ENCODE data around the gene CACNB1. TPM values are rescaled to one million over a fixed set of nuclear protein-coding genes. Genes with fewer than 3 reads are reported as not detected.
A peak's percentile ranks its signal among the peaks of the same experiment; 100 is the strongest.

CACNB1 gene
- polyA plus RNA-seq, 3 donors, result 6.4 to 8.2 (median 7.6) TPM

DNA sequence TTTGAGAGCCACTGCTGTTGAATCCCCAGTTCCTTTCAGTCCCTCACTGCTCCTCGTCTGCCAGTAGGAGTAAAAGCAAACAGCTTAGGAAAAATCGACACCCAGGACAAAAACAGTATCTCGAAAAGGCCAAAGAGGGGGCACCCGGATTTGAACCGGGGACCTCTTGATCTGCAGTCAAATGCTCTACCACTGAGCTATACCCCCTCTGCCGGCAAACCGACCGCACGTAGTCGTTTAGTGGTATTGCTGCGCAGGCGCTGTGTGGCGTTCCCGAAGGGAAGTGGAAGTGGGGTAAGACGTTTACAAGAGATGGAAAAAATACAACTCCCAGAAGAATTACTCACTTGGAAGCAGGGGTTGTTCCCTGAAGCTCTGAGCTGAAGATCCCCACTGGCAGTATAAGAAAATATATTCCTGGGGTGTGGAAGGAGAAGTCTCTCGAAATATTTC lies 43.8 kb downstream of the CACNB1 start:
- DNase-seq (ENCODE audit: low read depth in 3 of 3, low spot score in 2 of 3), result peak; percentile 80 to 90 (median 82)

GRCh38 chr17:39151943-39152818 lies 45.3 kb downstream of the CACNB1 start:
- DNase-seq (ENCODE audit: low read depth in 3 of 3, low spot score in 2 of 3), result no peak

DNA sequence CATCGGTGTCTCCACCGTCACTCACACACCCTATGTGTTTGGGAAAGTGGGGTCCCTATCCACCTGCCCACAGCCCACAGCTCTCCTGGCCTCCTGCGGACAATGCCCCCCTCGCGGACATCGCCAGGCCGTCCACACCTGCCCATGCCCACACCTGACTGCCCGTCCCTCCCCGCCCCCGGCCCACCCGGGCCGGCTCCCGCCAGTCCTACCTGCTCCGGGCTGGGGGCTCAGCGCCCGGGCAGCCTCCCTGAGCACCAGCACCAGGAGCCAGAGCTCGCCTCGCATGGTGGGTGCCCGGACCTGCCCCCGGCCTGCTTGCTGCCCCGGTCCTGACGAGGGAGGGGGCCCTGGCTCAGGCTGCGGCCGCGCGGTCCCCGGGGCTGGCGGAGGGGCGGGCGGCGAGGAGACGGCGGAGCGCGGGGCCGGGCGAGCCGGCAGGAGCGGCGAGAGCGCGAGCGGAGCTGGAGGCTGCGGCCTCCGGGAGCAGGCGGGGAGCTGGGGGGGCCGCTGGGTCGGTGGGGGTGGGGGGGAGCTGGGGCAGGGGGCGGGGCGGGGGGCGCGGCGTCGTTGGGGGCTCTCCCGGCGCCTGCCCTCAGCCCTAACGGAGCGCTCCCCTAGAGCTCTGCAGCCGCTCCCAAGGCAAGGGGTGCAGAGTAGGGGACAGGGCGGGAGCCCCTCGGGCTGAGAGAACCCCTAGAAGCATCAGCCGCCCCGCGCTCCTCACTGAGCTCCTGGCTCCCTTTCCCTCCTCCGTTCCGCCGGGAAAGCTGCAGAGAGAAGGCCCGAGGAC lies 46.1 kb downstream of the CACNB1 start, which contains the start of gene PLXDC1:
Gene PLXDC1 (minus strand): TSS at position 488 of the 793 bp plus-strand sequence. CDS start 200 bp downstream, at position 288.
- no peak for DNase-seq (ENCODE audit: low read depth in 3 of 3, low spot score in 2 of 3)

GRCh38 chr17:39150795-39151149 lies 46.7 kb downstream of the CACNB1 start:
- DNase-seq (ENCODE audit: low read depth in 3 of 3, low spot score in 2 of 3), result no peak

GRCh38 chr17:39150104-39150634 lies 47.3 kb downstream of the CACNB1 start:
- no peak for DNase-seq (ENCODE audit: low read depth in 3 of 3, low spot score in 2 of 3)

DNA sequence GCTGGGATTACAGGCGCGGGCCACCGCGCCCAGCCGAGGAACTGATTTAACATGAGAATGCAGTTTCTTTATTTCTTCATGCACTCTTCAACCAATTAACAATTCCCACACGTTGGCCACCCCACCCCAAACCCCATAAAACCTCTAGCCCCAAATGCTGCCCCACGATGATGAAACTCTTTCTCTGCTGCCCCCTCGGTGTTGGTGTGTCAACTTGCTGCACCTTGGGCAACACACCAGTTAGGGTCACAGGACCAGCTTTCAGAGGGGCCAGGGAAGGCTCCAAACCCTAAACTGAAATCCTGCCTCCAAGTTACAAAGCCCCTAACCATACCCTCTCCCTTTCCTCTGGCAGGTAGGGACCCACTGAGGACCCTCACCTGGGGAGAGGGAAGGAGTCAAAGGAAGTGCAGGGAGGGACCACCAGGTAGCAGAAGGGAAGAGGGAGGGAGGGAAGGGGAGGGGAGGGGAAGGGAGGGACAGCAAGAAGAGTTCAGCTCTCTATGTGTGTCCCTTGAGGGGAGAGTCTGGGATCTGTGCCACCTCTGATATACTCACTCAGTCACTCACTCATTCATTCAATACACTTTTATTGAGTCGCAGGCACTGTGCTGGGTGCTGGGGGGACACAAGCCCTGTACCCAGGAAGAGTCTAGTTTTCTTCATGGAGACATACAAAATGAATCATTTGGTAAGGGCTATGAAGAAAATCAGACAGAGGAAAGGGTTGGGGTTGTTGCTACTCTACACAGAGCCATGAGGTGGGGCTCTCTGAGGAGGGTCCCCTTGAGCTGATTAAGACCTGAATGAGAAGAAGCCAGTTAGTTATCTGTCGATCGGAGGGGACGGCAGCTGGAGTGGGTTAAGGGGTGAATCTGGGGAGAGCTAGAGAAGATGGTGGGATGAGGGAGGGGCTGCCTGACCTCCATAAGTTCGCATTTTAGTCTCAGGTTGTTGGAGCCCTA lies 50.0 kb downstream of the CACNB1 start:
- no peak for DNase-seq (ENCODE audit: low read depth in 3 of 3, low spot score in 2 of 3)

DNA sequence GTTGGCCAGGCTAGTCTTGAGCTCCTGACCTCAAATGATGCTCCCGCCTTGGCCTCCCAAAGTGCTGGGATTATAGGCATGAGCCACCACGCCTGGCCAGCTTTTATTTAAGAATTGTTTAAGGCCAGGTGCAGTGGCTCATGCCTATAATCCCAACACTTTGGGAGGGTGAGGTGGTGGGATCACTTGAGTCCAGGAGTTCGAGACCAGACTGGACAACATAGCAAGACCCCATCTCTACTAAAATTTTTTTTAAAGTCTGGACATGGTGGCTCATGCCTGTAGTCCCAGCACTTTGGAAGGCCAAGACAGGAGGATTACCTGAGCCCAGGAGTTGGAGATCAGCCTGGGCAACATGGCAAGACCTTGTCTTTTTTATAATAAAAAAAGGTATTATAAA lies 51.2 kb downstream of the CACNB1 start:
- no peak for DNase-seq (ENCODE audit: low read depth in 3 of 3, low spot score in 2 of 3)

DNA sequence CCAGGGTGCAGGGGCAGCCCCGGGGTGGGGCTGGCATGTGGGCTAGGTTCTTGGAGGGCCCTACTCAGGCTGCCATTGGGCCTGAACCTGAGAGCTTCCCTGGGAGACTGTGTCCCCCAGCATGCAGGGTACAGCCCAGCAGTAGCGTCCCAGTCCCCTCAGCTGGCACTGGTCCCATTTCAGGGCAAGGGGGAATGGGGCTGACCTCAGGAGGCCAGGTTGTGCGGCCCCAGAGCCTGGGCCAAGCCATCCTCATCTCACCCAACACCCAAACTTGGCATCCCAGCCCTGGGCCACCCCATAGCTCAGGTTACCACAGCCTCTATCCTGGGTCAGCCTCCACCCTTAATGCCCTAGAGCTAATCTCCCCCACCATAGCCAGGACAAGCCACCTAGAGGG lies 52.3 kb downstream of the CACNB1 start:
- no peak for DNase-seq (ENCODE audit: low read depth in 3 of 3, low spot score in 2 of 3)

DNA sequence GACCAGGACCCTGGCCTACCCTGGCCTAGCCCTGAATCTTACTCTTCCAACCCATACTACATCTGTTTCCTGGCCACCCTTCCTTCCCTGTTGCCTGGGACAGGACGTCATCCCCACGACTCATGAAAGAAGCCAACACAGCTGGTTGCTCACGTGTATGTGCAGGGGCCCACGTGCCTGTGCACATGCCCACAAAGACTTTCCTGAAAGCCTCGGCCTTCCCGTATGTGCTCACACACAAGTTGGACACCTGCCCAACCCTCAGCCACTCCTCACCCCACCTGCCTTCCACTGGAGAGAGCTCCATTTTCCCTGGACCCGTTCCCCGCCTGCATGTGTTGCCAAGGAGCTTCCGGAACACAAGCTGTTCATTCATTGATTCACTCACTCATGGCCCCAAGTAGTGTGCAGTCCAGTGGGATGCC lies 53.0 kb downstream of the CACNB1 start:
- no peak for DNase-seq (ENCODE audit: low read depth in 3 of 3, low spot score in 2 of 3)

- no peak for DNase-seq (ENCODE audit: low read depth in 3 of 3, low spot score in 2 of 3)
These were observed 53.8 kb downstream of the CACNB1 start for GRCh38 chr17:39143552-39144093.

- DNase-seq (ENCODE audit: low read depth in 3 of 3, low spot score in 2 of 3), result no peak
These were observed 55.4 kb downstream of the CACNB1 start for GRCh38 chr17:39141915-39142664.

DNA sequence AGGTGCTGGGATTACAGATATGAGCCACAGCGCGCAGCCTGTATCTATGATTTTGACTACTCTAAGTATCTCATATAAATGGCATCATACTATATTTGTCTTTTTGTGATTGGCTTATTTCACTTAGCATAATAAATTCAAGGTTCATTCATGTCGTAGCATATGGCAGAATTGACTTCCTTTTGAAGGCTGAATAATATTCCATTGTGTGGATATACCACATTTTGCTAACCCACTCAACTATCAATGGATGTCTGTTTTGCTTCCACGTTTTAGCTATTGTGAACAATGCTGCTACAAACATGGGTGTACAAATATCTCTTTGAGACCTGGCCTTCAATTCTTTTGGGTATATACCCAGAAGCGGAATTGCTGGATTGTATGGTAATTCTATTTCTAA lies 56.2 kb downstream of the CACNB1 start:
- DNase-seq (ENCODE audit: low read depth in 3 of 3, low spot score in 2 of 3), result no peak

GRCh38 chr17:39139561-39139960 lies 57.9 kb downstream of the CACNB1 start:
- no peak for DNase-seq (ENCODE audit: low read depth in 3 of 3, low spot score in 2 of 3)

DNA sequence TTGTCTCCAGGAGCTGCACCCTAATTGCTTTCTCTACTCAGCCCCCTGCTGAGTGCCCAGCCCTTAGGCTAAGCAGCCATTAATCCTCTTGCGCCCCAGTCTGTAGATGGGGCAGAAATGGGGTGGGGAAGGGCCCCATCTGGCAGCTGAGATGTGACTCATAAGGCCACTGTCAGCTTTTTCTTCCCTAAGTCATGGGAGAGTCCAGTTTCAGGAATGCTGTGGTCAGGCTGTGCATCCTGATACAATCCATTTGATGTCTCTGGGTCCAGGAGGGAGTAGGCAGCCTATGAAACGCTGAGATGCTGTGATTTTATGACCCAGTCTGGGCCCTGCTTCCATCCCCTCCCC lies 58.3 kb downstream of the CACNB1 start:
- DNase-seq (ENCODE audit: low read depth in 3 of 3, low spot score in 2 of 3), result no peak

DNA sequence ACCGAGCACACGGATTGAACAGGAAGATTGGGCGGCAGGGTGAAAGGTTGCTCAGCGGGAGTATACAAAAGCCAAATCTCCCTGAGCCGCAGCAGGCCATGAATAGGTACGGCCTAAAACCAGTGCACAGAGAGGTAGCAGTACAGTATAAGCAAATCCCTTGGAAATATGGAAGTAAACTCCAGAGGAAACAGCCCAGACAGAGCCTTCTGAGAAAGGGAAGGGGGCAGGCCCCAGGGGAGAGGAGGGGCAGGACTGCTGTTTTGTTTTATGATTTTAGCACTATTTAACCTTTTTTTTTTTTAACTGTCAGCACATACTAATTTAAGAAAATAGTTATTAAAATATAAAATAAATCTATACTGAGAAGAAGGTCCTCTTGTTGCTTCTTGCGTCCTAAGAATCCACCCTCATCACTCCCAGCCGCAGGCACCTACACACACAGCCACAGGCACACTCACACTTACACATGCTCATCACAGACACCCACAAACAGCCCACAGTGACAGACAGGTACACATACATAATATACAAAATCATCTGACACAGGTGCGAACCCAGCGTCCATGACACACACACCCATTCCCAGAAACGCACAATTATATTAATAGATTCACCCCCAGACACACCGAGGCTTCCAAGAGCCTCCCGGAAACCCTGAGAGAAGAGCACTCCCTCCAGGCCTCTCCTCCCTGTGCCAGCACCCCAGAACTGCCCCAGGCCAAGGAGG lies 58.9 kb downstream of the CACNB1 start:
- DNase-seq (ENCODE audit: low read depth in 3 of 3, low spot score in 2 of 3), result no peak

DNA sequence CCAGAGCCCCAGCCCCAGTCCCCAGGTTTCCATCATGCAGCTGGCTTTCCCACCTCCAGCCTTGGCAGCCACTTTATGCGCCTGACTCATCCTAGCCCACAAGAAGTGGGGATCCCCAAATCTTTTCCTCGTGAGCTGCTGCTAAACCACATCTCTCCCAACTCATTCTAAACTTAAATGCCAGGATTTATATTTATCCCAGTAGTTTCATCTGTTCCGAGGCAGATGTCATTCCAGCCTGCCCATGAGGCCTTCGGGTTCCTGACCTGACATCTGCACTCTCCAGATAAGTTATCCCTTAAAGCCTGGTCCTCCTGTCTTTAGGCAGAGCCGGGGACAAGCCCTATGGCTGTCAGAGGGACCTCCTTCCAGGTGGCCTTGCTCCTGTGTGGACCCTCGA lies 62.6 kb downstream of the CACNB1 start:
- no peak for DNase-seq (ENCODE audit: low read depth in 3 of 3, low spot score in 2 of 3)

- DNase-seq (ENCODE audit: low read depth in 3 of 3, low spot score in 2 of 3), result no peak
These were observed 65.3 kb downstream of the CACNB1 start for GRCh38 chr17:39132192-39132610.

DNA sequence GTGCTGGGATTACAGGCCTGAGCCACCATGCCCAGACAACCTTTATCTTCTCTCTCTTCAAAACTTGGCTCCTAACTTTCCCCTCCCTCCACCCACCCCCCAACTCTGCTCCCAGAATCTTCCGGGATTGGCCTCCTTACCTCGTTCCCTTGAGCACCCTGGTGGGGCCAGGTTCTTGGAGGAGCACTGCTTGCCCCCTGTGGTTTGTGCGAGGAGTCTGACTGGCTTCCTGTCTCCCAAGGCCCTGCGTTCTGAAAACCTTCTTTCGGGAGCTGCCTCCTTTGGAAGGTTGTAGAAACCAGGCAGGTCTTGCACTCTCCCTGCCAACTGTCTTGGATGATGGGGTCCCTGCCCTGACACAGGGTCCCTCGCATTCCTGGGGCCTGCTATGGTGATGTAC lies 65.9 kb downstream of the CACNB1 start:
- DNase-seq (ENCODE audit: low read depth in 3 of 3, low spot score in 2 of 3), result no peak

- no peak for DNase-seq (ENCODE audit: low read depth in 3 of 3, low spot score in 2 of 3)
These were observed 67.3 kb downstream of the CACNB1 start for GRCh38 chr17:39130205-39130604.
